Measurements from ENCODE around the gene TLL2. TPM values are rescaled to one million over a fixed set of nuclear protein-coding genes. Genes with fewer than 3 reads are reported as not detected.

The TLL2 gene
- total RNA-seq, 1 experiment from 2014 or later = 9.1 TPM

- Mint-ChIP-seq H3K27me3 (ENCODE audit: low read depth) (no peaks in the 10 kb centered on the region), H3K36me3 (no peaks in the 10 kb centered on the region), H3K9me3 (no peaks in the 10 kb centered on the region), H3K4me1 (peaks cover 8% of the 10 kb centered on the region; the same call in 1 of the 2 replicates), H3K27ac (no peak overlapping the region), H3K4me3 (no peak overlapping the region)
- POLR2A ChIA-PET = interaction anchor here (0.6 to 1.3 kb wide), 2 partner anchors 25 to 97 kb away, joined by 3 read pairs; partner anchors contain the start of gene TLL2
- ATAC-seq (no peak), DNase-seq (ENCODE audit: low spot score) (no peak)
- TF ChIP-seq E2F5 (CRISPR knock-in tag; IDR thresholded peaks at IDR 0.05) (no peak), NFATC4 (CRISPR knock-in tag; IDR thresholded peaks at IDR 0.05) (no peak), ERG (CRISPR knock-in tag; IDR thresholded peaks at IDR 0.05) (no peak), CREM (CRISPR knock-in tag; IDR thresholded peaks at IDR 0.05) (no peak), USF2 (CRISPR knock-in tag; IDR thresholded peaks at IDR 0.05) (no peak), NR1H2 (CRISPR knock-in tag; IDR thresholded peaks at IDR 0.05) (no peak), GTF2I (CRISPR knock-in tag; conservative IDR thresholded peaks at IDR 0.05) (no peak), ZNF219 (CRISPR knock-in tag; IDR thresholded peaks at IDR 0.05; ENCODE audit: borderline replicate concordance) (no peak), ATF6 (CRISPR knock-in tag; IDR thresholded peaks at IDR 0.05) (no peak), NR2C2 (CRISPR knock-in tag; IDR thresholded peaks at IDR 0.05) (no peak), ATF1 (CRISPR knock-in tag; IDR thresholded peaks at IDR 0.05) (no peak), EMX1 (CRISPR knock-in tag; IDR thresholded peaks at IDR 0.05) (no peak), KAT7 (CRISPR knock-in tag; IDR thresholded peaks at IDR 0.05; ENCODE audit: borderline replicate concordance) (no peak), JUN (CRISPR knock-in tag; IDR thresholded peaks at IDR 0.05) (no peak), ZNF232 (CRISPR knock-in tag; IDR thresholded peaks at IDR 0.05) (no peak), ZNF138 (CRISPR knock-in tag; conservative IDR thresholded peaks at IDR 0.05) (no peak), SMAD4 (CRISPR knock-in tag; IDR thresholded peaks at IDR 0.05) (no peak)
- CTCF ChIA-PET = interaction anchor here (0.8 to 6.2 kb wide), 11 partner anchors 20 to 133 kb away, joined by 3 to 25 read pairs (median 7); partner anchors contain the start of gene TLL2
These were observed 97.1 kb downstream of the TLL2 start for GRCh38 chr10:96416643-96417042.

- peaks cover 8% of the 10 kb centered on the region; the same call in 1 of the 2 replicates for H3K4me1 Mint-ChIP-seq
- no peak overlapping the region for H3K27ac Mint-ChIP-seq
- POLR2A ChIA-PET = interaction anchor here (0.6 to 1.3 kb wide), 2 partner anchors 25 to 98 kb away, joined by 3 read pairs; partner anchors contain the start of gene TLL2
- no peaks in the 10 kb centered on the region for H3K27me3 Mint-ChIP-seq (ENCODE audit: low read depth)
- CTCF ChIA-PET = interaction anchor here (0.5 to 6.2 kb wide), 8 partner anchors 19 to 98 kb away, joined by 3 to 25 read pairs (median 8); partner anchors contain the start of gene TLL2
- H3K9me3 Mint-ChIP-seq = no peaks in the 10 kb centered on the region
- TF ChIP-seq NR2C2 (CRISPR knock-in tag; IDR thresholded peaks at IDR 0.05) (no peak), FOXJ3 (CRISPR knock-in tag; IDR thresholded peaks at IDR 0.05; ENCODE audit: borderline replicate concordance) (no peak), ZNF671 (CRISPR knock-in tag; IDR thresholded peaks at IDR 0.05) (no peak), HMGA2 (CRISPR knock-in tag; IDR thresholded peaks at IDR 0.05) (no peak), E2F1 (CRISPR knock-in tag; IDR thresholded peaks at IDR 0.05) (no peak), ZNF416 (CRISPR knock-in tag; IDR thresholded peaks at IDR 0.05) (no peak), ZNF138 (CRISPR knock-in tag; conservative IDR thresholded peaks at IDR 0.05) (no peak), ATF2 (CRISPR knock-in tag; IDR thresholded peaks at IDR 0.05; ENCODE audit: borderline replicate concordance, low read depth) (no peak), NFYB (CRISPR knock-in tag; conservative IDR thresholded peaks at IDR 0.05; ENCODE audit: low read depth) (no peak), GTF2I (CRISPR knock-in tag; conservative IDR thresholded peaks at IDR 0.05) (no peak), CREB1 (CRISPR knock-in tag; IDR thresholded peaks at IDR 0.05) (no peak), OVOL2 (CRISPR knock-in tag; IDR thresholded peaks at IDR 0.05; ENCODE audit: borderline replicate concordance) (no peak), FOXK1 (CRISPR knock-in tag; IDR thresholded peaks at IDR 0.05) (no peak), CDX4 (CRISPR knock-in tag; IDR thresholded peaks at IDR 0.05; ENCODE audit: borderline replicate concordance) (no peak)
- no peak for ATAC-seq
- no peak for DNase-seq (ENCODE audit: low spot score)
- no peaks in the 10 kb centered on the region for H3K36me3 Mint-ChIP-seq
- no peak overlapping the region for H3K4me3 Mint-ChIP-seq
These were observed 97.7 kb downstream of the TLL2 start for GRCh38 chr10:96415891-96416554.

All from WTC11 (cell line).